HG03558 (cell line): ENCODE measurements around the gene PPDPF.
"Not testable (repeated sequence)": the region's sequence is repeated elsewhere in the genome, so short reads cannot be mapped to it uniquely, and the experiment has no call there.

Experiments used
- ATAC-seq: cut with Tn5 transposase; IDR thresholded peaks from one replicate; pipeline ENCODE4 v1.9.1; 2021; ENCODE audit warnings: moderate number of reproducible peaks; ENCODE audit not compliant: unreplicated experiment; ENCODE audit errors: extremely low read depth

The PPDPF gene

DNA sequence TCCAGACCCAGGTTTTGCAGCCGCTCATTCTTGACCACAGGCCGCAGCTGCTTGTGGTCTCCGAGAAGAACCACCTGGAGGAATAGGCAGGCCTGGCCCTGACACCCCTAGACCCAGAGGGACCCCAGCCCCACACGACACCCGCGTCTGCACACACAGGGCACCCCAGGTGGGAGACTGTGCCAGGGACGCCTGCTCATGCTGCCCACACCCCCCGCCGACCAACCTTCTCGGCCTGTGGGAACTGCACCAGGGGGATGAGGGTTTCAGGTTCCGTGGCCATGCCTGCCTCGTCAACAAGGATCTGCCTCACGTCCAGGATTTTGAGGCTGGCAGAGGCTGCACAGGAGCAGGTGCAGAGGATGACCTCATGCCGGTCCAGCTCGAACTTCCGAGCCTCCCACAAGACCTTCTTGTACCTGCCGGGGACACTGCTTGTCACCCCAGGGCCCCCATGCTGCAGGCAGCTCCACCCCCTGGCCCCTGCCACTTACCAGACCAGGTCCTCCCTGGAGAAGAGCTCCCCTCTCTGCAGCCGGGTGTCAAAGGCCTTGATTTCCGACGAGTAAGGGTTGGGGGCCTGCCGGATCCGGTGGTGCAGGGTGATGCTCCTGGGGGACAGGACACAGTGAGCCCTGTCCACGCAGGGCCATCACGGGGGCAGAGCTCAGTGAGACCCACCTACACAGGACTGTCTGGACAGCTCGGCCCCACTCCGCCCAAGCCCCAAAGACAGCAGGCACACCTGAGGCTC, 40.5 kb downstream of the PPDPF start:
- no peak for ATAC-seq

DNA sequence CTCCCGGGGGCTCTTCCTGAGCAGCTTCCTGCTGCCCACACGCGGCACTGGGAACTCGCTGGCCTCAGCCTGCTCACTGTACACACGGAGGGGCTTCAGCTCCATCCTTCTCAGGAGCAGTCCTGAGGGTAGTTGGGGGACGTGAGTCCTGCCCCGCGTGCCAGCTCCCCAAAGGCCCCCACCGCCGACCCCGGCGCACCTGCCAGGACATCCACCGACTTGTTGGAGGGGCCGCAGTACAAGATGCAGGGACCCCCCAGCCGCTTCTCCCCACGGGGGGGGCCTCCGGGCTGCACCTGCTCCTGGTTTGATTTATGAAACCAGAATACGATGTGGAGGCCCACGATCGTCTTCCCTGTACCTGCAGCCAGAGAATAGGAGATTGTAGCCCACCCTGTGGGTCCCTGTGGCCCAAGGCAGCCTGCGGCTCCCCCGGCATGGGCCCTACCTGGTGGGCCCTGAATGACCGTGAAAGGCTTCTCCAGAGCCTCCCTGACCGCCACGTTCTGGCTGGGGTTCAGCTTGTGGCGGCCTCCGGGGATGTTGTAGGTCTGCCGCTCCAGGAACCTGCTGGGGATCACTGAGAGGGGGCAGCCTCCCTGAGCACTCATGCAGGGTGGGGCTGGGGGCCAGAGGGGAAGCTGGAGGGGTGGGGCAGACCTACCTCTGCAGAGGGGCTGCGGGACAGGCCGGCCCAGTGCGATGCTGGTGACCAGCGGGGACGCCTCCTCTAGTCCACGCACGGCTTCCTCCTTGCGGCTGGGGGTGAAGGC, 41.2 kb downstream of the PPDPF start:
- no peak for ATAC-seq

DNA sequence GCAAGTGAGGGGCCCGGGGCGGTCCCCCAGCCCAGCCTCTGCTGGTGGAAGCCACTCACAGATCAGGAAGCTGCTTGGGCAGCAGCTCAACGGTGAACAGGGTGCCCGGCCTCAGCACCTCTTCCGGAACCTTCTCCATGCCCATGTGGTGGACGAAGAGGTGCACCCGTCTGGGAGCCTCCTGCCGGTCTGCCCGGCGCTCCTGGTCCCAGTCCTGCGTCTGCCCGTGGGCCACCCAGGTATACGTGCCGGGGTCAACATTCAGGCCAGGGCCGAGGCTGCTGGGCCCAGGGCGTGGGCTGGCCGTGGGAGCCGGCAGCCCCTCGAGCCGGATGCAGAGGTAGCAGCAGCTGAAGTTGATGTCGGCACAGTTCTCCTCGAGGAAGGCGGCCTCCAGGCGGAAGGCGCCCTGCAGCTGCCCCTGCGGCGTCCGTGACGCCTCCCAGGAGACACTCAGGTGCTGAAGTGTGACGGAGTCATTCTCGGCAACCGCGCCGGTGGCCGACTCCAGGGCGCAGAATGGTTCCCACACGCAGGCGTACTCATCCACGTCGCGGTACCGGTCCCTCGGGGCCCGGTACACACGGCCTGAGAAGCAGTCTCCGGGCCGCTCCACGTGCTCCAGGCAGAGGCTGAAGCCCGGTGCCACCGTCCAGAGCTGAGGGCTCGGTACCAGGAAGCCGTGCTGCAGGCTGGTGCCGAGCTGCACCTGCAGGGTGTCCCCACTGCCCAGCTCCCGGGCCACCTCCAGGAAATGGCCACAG, 42.1 kb downstream of the PPDPF start:
- no peak for ATAC-seq

DNA sequence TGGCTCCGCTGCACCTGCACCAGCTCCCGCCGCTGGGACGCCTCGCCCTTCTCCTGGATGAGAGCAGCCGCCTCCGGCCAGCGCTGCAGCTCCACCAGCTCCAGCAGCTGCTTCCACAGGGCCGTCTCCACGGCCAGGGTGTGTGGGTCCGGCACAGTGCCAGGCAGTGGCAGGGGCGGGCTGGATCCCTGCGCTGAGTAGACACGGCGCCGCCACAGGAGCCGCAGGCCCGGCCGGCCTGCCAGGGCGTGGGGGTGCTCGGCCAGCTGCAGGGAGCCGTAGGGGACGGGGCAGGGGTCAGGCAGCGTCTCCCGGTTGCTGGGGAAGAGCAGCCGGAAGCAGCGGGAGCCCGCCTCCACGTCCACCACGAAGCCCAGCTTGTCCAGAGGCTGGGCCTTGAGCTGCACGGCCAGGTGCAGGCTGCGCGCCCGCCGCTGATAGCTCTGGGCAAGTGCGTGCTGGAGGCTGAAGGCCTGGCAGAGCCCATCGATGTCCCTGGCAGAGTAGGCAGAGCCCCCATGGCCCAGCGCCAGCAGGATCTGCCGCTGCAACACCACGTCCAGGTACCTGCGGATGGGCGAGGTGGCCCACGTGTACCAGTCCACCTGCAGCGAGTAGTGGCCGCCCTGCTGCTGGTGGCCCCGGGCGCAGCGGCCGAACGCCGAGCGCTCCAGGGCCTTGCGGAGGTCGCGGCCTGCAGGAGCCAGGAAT, 42.8 kb downstream of the PPDPF start:
- ATAC-seq: no peak

DNA sequence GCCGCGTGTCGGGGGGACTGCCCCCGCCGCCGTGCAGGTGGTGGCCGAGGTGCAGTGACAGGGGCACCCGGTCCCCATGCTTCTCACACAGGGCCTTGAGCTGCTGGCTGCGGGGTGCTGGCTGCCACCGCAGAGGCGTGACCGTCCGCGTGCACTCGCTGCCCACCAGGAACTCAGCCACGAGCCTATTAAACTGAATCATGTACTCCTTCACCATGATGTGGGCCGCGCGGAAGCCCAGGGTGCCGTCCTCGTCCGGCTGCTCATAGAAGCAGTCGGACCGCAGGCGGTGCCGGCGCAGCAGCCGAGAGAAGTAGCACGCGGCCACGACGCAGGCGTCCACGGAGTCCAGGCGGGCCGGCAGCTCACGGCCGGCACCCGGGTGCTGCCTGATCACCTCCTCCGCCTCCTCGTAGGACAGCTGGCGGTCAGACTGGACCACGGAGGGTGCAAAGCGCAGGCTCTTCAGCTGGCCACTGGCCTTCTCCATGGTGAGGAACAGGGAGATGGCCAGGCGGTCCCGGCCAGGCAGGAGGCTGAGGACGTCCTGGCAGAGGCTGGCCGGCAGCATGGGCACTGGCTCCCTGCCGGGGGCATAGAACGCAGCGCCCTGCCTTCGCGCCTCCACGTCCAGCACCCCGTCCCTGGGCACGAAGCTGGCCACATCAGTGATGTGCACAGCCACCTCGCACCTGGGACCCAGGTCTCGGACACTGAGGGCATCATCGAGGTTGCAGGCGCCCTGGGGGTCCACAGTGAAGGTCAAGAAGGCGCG, 43.7 kb downstream of the PPDPF start:
- no peak for ATAC-seq

DNA sequence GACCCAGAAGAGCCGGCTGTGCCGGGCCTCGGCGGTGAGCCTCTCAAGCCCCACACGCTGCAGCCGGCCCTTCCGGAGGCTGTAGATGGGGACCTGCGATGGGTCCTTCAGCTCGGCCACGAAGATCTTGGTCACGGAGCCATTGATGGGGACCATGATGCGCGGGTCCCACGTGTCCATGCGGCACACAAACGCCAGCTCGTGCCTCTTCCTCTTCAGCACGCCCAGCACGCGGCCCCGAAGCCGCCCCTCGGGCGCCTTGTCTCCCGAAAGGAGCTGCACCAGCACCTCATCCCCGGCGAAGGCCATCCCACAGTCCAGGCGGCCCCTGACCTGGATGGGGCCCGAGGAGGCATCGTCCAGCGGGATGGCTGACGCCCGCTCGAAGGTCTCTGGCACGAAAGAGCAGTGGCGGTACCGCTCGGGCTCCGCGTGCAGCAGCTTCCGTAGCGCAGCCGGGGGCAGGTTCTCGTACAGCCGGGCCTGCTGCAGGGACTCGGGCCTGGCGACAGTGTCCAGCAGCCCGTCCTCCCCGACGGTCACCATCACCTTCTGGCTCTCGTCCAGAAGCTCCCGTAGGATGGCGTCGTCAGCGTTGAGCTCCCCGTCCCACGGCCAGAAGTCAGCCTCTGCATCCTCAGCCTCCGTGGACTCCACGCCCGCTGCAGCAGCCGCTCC, 44.6 kb downstream of the PPDPF start:
- ATAC-seq: no peak

DNA sequence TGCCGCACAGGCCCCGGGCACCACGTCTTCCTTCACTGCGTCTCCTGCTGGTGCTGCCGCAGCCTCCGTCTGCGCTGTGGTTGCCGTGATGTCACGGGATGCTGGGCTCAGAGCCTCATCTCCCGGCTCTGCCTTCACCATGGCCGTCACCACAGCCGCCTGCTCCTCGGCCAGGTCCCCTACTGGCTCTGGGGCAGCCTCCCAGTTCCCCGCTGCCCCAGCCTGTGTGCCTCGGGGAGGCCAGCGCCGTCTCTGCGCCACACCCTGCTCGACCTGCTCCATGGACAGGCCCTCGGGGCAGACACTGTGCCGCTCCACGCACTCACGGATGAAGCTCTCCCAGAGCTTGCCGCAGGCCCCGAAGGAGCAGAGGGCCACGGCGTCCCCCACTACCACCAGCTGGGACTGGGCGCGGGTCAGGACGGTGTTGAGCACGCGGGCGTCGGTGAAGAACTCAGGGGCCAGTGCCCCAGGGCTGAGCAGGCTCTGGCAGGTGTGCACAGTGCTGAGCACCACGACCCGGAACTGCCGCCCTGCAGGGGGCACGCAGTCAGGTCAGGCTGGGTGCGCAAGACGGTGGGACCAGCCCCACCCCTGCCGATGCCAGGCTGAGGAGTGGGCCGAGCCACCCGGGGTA, 45.3 kb downstream of the PPDPF start:
- no peak for ATAC-seq

DNA sequence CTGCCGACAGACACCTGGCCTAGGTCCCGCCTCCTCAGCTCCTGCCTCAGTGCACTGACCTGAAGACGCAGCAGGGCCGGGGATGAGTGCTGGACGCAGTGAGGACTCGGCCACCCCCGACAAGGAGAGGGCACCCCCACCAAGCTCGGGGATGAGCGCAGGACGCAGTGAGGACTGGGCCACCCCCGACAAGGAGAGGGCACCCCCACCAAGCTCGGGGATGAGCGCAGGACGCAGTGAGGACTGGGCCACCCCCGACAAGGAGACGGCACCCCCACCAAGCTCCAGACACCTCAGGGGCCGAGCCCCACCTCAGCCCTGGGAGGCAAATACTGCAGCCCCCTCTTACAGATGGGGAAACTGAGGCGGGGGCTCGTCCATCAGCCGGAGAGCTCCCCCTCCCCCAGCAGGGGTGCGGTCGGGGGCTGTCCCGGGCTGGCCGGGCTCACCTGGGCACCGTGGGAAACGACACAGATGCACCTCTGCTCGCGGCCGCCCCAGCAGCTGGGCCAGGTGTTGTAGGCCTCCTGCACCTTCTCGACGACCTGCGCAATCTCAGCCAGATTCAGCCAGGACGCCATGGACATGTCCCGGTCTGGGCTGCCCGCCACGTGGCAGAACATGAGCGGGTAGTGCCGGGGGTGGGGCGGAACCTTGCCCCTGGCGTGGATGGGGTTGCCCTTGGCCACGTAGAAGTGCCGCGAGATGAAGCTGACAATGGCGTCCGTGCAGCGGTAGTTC, 46.0 kb downstream of the PPDPF start:
- no peak for ATAC-seq

DNA sequence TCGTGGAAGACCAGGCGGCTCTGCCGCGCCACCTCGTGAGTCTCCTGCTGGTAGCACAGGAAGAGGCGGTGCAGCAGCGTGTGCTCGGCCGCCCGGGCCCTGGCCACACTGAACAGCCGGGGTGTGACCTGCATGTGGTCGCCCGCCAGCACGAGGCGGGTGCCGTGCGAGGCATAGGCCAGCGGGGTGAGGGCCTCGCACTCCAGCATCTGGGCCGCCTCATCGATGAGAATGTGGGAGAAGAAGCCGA, 46.5 kb downstream of the PPDPF start:
- ATAC-seq: no peak

DNA sequence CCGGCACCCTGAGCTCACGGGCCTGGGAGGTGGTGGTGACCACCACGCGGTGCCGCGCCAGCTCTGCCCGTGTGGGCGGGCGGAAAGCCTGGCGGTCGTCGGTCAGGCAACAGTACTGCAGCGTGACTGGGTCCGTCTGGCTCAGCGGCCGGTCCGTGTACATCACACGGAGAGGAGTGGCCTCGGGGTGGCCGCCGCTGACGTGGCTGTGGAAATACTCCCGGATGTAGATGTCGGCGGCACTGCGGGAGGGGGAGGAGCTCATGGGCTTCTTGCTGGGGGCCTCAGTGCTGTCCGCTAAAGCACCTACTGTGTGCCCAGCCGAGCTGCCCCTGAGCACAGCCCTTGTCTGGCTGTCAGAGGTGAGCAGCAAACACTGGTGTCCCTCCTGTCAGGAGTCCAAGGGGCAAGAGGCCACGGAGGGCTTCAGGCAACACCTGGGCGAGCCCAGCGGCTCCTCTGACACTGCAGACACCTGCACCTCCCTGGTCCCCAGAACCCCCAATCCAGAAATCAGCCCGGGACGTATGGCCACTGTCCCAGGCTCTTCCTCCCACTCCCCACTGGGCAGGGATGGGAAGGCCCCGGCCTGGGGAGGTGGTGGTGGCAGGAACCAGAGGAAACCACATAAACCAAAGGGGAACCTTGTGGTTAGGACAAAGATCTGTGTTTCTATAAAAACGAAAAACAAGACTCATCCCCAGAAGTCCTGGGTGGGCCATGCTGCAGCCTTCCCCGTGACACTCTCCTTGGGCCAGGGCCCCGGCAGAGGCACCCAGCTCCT, 47.0 kb downstream of the PPDPF start:
- ATAC-seq: no peak

DNA sequence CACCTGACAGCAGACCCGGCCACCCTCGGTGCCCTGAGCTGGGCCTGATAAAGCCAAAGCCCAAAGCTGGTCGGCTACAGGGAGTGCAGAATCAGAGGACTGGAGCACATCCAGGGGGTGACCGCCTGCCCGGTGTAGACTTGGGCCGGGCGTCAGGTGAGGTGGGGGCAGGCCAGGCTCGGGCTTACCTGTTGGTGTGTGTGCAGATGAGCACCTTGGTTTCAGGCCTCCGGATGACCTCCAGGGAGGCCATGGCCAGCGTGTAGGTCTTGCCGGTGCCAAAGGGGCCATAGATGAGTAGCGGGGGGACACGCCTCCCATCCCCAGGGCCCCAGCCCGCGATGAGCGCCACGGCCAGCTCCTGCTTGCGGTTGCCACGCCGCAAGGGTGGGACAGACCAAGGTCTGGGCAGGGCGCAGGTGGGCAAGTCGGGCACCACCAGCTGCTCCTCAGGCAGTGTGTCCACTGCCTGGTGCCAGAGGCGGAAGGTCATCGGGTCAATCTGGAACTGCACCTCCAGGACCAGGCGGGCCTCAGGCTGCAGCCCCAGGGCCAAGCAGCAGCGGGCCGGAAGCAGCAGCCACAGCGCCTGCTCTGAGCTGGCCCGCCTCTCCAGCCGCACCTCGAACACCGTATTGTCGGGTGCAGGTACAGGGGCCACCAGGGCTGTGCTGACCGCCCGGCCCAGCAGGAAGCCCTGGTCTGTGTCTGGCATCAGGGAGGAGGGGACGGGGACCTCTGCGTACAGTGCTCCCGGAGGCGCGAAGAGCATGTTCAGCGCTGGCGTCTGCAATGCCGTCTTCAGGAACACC, 47.8 kb downstream of the PPDPF start:
- ATAC-seq: no peak

DNA sequence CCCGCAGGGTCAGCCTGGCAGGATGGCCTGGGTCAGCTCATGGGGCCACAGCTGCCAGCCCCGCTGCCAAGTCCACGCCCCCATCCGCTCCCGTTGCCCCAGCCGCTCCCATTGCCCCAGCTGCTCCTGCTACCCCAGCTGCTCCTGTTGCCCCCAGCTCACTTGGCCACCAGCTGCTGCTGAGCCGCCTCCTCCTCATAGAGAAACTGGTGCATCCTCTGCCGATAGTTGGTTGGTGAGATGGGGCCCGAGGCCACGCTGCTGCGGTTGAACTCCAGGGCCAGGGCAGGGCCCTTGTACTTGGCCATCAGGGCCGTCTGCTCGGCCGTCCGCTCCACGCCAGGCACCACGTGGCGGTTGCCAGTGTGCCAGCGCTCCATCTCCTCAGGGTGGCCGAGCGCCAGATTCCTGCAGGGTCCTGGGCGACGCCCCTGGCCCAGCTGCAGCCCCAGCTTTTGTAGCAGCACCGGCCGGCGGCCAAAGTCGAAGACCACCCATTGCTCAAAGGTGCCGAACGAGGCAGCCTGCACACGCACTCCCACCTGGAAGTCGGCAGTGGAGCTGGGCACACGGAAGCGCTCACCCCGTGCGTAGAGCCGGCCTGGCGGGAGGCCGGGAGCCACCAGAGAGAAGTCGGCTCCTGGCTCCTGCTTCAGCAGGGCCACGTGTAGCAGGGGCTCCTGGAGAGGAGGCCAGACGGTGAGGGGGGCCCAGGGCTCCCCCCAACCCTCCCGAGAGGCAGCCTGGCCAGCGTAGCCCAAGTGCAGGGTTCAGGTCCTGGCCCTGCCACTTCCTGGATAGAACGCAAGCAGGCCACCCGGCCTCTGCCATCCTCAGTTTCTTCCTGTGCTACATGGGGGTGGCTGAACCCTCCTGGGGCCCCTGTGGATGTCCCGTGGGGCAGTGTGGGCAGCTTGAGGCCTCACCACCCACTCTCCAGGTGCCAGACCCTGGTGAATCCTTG, 48.7 kb downstream of the PPDPF start:
- ATAC-seq: no peak

DNA sequence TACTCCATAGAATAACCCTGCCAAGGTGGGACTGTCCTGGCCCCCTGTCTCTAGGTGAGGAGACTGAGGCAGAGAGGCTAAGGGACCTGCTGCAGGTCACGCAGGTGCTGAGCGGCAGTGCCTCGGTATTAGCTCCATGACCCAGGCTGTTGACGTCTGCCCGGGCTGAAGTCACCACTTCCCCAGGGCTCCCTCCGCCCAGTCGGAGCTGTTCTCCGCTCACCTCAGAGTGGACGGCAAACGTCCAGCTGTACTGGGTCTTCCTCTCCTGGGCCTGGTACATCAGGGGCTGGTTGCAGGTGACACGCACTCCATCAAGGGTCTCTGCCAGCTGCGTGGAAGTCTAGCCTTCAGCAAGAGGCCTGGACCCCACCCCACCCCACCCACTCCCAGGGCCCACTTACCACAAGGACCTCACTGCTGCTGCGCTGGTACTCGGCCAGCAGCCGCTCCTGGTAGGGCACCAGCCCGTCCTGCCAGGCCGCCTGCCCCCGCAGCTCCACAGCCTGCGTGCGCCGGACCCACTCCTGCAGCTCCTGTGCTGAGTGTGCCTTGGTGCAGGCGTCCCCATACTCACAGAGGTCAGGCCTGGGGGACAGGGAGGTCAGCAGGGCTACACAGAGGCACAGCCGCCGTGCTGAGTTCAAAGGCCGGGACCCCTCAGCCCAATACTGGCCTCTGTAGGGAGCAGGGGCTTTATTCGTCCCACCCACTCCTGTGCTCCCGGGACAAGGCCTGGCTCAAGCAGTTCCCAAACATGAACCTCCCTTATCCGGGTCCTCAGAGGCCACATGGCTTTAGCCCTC, 49.9 kb downstream of the PPDPF start:
- no peak for ATAC-seq

DNA sequence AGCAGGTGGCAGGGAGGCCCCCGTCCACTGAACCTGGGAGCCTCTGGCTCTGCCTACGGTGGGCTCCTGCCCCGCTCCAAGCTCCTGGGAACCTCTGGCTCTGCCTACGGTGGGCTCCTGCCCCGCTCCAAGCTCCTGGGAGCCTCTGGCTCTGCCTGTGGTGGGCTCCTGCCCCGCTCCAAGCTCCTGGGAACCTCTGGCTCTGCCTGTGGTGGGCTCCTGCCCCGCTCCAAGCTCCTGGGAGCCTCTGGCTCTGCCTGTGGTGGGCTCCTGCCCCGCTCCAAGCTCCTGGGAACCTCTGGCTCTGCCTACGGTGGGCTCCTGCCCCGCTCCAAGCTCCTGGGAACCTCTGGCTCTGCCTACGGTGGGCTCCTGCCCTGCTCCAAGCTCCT, 50.5 kb downstream of the PPDPF start:
- ATAC-seq: not testable (repeated sequence)
